Activated effector memory CD4-positive, alpha-beta T cell treated with Interleukin-2 at 50 U/mL for 16 hours (primary cell): Measurements from ENCODE around the gene CRELD1.
"Not testable (repeated sequence)": the region's sequence is repeated elsewhere in the genome, so short reads cannot be mapped to it uniquely, and the experiment has no call there.

ENCODE experiments used
- DNase-seq: peaks from one replicate; pipeline ENCODE4 v3.0.0-alpha.2; 2020

The CRELD1 gene

GRCh38 chr3:9935966-9936510 is 2.4 kb downstream of the CRELD1 start:
- DNase-seq = no peak

- DNase-seq = no peak
These were observed 4.0 kb downstream of the CRELD1 start for GRCh38 chr3:9937486-9938238.

GRCh38 chr3:9938966-9939365 is 5.3 kb downstream of the CRELD1 start:
- no peak for DNase-seq

GRCh38 chr3:9939906-9940305 is 6.3 kb downstream of the CRELD1 start:
- DNase-seq = not testable (repeated sequence)

GRCh38 chr3:9940746-9941145 is 7.1 kb downstream of the CRELD1 start:
- DNase-seq = no peak

GRCh38 chr3:9942164-9942563 is 8.5 kb downstream of the CRELD1 start:
- DNase-seq = no peak

- no peak for DNase-seq
These were observed 9.5 kb downstream of the CRELD1 start for GRCh38 chr3:9942934-9943690.

GRCh38 chr3:9944271-9944670 is 10.6 kb downstream of the CRELD1 start:
- no peak for DNase-seq

- DNase-seq = no peak
These were observed 11.7 kb downstream of the CRELD1 start for GRCh38 chr3:9945358-9945757.

- DNase-seq = peak; percentile 76
These were observed 12.7 kb downstream of the CRELD1 start for GRCh38 chr3:9946112-9947024.

GRCh38 chr3:9947025-9947995 is 13.7 kb downstream of the CRELD1 start:
- DNase-seq = no peak

- no peak for DNase-seq
These were observed 15.0 kb downstream of the CRELD1 start for GRCh38 chr3:9948586-9948985.

GRCh38 chr3:9949115-9949514 is 15.5 kb downstream of the CRELD1 start:
- DNase-seq = no peak

- DNase-seq = no peak
These were observed 16.0 kb downstream of the CRELD1 start for GRCh38 chr3:9949626-9950025.

GRCh38 chr3:9951126-9951525 is 17.5 kb downstream of the CRELD1 start:
- DNase-seq = no peak

GRCh38 chr3:9951598-9951961 is 17.9 kb downstream of the CRELD1 start:
- DNase-seq = no peak

- DNase-seq = peak; percentile 40
These were observed 18.6 kb downstream of the CRELD1 start, which contains the start of gene PRRT3 for GRCh38 chr3:9951962-9952805. Gene PRRT3, minus strand, starts transcription at chr3:9952408. Its CDS starts 2,293 bp downstream, at chr3:9950115.

- no peak for DNase-seq
These were observed 21.5 kb downstream of the CRELD1 start for GRCh38 chr3:9955067-9955502.

GRCh38 chr3:9955611-9956352 is 22.1 kb downstream of the CRELD1 start:
- no peak for DNase-seq

GRCh38 chr3:9957214-9957613 is 23.6 kb downstream of the CRELD1 start:
- no peak for DNase-seq
